GM12872 (cell line): Measurements from ENCODE around the gene NPAT.
A peak's percentile ranks its signal among the peaks of the same experiment; 100 is the strongest.

Experiments used
- CTCF ChIP-seq: IDR thresholded peaks from 3 replicates; pipeline ENCODE4 v1.5.1; 2011; ENCODE audit warnings: low read depth, mild to moderate bottlenecking, low read length, moderate library complexity; ENCODE audit not compliant: insufficient read depth

The NPAT gene

DNA sequence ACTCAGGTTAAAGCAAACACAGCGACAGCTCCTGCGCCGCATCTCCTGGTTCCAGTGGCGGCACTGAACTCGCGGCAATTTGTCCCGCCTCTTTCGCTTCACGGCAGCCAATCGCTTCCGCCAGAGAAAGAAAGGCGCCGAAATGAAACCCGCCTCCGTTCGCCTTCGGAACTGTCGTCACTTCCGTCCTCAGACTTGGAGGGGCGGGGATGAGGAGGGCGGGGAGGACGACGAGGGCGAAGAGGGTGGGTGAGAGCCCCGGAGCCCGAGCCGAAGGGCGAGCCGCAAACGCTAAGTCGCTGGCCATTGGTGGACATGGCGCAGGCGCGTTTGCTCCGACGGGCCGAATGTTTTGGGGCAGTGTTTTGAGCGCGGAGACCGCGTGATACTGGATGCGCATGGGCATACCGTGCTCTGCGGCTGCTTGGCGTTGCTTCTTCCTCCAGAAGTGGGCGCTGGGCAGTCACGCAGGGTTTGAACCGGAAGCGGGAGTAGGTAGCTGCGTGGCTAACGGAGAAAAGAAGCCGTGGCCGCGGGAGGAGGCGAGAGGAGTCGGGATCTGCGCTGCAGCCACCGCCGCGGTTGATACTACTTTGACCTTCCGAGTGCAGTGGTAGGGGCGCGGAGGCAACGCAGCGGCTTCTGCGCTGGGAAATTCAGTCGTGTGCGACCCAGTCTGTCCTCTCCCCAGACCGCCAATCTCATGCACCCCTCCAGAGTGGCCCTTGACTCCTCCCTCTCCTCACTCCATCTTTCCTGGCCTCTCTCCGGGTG is at the start of gene NPAT, which contains the start of gene ATM:
TSS of gene NPAT (minus strand) at position 65 of the 774 bp plus-strand sequence. CDS start 102 bp downstream, outside the sequence.
TSS of gene ATM (plus strand) at position 494 of the 774 bp plus-strand sequence. CDS start 4,558 bp downstream, outside the sequence.
- peak; percentile 88 for TF ChIP-seq CTCF

DNA sequence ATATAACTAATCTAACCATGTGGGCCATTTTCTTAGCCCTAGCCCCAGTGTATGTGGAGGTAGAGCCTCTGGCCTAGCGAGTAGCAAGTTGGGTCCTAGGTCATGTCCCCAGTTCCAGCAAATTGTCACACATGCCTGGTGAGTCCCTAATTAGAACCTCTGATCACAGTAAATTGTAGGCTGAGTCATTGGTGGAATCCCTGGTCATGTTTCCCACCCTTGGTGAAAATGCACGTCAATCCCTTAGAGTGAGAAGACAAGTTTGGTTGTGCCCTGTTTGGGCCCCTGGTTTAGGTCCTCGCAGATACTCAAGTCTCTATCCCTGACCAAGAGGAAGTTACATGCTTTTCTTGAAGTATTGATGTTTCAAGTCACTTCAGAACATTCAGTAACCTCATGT is 47.1 kb upstream of the NPAT start:
- no peak for TF ChIP-seq CTCF

GRCh38 chr11:108253176-108253575 is 30.7 kb upstream of the NPAT start:
- no peak for TF ChIP-seq CTCF

- no peak for TF ChIP-seq CTCF
These were observed 24.4 kb upstream of the NPAT start for GRCh38 chr11:108246885-108247284.

DNA sequence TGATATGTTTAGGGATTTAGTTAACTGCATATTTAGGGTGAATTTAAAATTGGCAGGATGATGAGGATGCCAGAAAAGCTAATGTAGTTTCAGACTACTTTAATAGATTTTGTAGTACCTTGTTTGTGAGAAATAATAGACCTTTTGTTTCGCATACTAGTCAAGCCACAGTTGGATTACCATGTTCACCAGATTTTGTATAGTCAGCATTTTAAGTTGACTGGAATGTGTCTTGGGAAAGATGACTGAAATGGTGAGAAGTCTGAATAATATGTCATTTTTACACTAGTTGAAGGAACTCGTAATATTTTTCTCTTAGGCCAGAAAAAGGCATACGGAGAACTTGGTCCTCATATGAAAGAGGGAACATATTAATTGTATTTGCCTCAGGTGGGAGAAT is 23.9 kb upstream of the NPAT start:
- no peak for TF ChIP-seq CTCF

DNA sequence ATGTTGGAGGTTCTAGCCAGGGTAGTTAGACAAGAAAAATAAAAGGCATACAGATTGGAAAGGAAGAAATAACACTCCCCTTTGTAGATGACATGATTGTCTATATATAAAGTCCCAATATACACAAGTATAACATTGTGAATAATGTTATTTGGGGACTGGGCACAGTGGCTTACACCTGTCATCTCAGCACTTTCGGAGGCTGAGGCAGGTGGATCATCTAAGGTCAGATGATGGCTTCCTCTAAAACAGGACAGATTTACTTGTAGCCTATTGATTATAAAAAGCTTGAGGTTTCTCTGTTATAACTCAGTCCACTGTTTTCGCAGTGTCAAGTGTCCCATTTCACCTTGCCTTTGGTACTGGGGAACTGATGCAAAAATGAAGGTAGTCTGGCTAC is 20.0 kb upstream of the NPAT start:
- no peak for TF ChIP-seq CTCF

GRCh38 chr11:108241330-108242037 is 19.0 kb upstream of the NPAT start:
- no peak for TF ChIP-seq CTCF
